Skeletal muscle tissue (tissue), 4 donors: Measurements from ENCODE around the gene MTMR11. TPM values are rescaled to one million over a fixed set of nuclear protein-coding genes. Genes with fewer than 3 reads are reported as not detected.
"Not testable (repeated sequence)": the region's sequence is repeated elsewhere in the genome, so short reads cannot be mapped to it uniquely, and the experiment has no call there.

ENCODE experiments used
- H3K27ac ChIP-seq: one replicate; pipeline ENCODE4 v1.7.0; 2013; ENCODE audit warnings: mild to moderate bottlenecking, low read depth, low read length, inconsistent platforms
- H3K27me3 ChIP-seq, 3 donors: one replicate each; pipeline ENCODE4 v1.7.0; 2013; ENCODE audit warnings: low read length in 3 of 3; ENCODE audit not compliant: control insufficient read depth in 3 of 3, insufficient read depth in 3 of 3
- H3K36me3 ChIP-seq, 3 donors: one replicate each; pipeline ENCODE4 v1.7.0; 2013; ENCODE audit warnings: low read length in 3 of 3; ENCODE audit not compliant: control insufficient read depth in 3 of 3, insufficient read depth in 3 of 3
- H3K4me1 ChIP-seq, 3 donors: one replicate each; pipeline ENCODE4 v1.7.0; 2013; ENCODE audit warnings: low read length in 3 of 3, mild to moderate bottlenecking in 3 of 3; ENCODE audit not compliant: control insufficient read depth in 3 of 3, insufficient read depth in 3 of 3
- H3K4me3 ChIP-seq, 3 donors: one replicate each; pipeline ENCODE4 v1.7.0; 2013; ENCODE audit warnings: low read length in 3 of 3
- H3K9ac ChIP-seq, 3 donors: one replicate each; pipeline ENCODE4 v1.7.0; 2013; ENCODE audit warnings: low read length in 3 of 3, mild to moderate bottlenecking in 3 of 3, moderate library complexity in 2 of 3, low read depth in 1 of 3
- H3K9me3 ChIP-seq, 3 donors: one replicate each; pipeline ENCODE4 v1.7.0; 2013; ENCODE audit warnings: low read length in 3 of 3; ENCODE audit not compliant: control insufficient read depth in 3 of 3
- total RNA-seq: library from RNA; depleted of rRNA; stranded (reverse); fragments of >200 nt; gene quantifications from one replicate; pipeline ENCODE4 v1.2.3, GENCODE V29; 2014
- donor health status: Osteomylitis.

Gene MTMR11
- total RNA-seq, 1 donor from 2014 or later: 6.8 TPM

DNA sequence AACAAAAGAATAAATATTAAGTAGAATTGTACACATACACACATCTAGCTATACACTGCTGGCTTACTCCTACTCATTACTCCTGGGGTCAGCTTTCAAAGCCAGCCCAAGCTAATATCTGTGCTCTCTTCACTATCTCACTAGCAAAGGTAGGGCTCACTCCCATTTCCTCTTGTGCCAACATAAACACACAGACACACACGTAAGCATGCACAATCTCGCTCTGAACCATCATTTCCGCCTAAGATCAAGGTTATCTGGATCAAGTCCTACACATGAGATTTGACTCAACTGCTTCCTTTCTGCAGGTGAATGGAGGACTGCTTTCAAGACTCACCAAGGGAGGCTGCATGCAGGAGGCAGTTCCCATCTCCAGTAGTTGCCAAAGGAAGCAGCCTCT lies 28.8 kb upstream of the MTMR11 start:
- no peaks in the 10 kb centered on the region for H3K27me3 ChIP-seq
- no peak overlapping the region for H3K4me3 ChIP-seq
- H3K4me1 ChIP-seq: peaks cover 0 to 3% (median 0%) of the 10 kb centered on the region in 3 donors
- H3K9me3 ChIP-seq: no peaks in the 10 kb centered on the region
- H3K27ac ChIP-seq: no peak overlapping the region
- peaks cover 35 to 61% (median 45%) of the 10 kb centered on the region in 3 donors for H3K36me3 ChIP-seq
- no peak overlapping the region for H3K9ac ChIP-seq

GRCh38 chr1:149963358-149963757 lies 26.7 kb upstream of the MTMR11 start:
- H3K27ac ChIP-seq: no peak overlapping the region
- H3K36me3 ChIP-seq: peaks cover 38 to 57% (median 51%) of the 10 kb centered on the region in 3 donors
- H3K4me1 ChIP-seq: peaks cover 0 to 3% (median 0%) of the 10 kb centered on the region in 3 donors
- no peaks in the 10 kb centered on the region for H3K9me3 ChIP-seq
- no peak overlapping the region for H3K4me3 ChIP-seq
- no peak overlapping the region for H3K9ac ChIP-seq
- H3K27me3 ChIP-seq: no peaks in the 10 kb centered on the region

- Histone ChIP-seq H3K27ac (no peak overlapping the region), H3K4me3 (no peak overlapping the region), H3K27me3 (no peaks in the 10 kb centered on the region), H3K36me3 (peaks cover 41 to 60% (median 56%) of the 10 kb centered on the region in 3 donors), H3K4me1 (peaks cover 0 to 3% (median 0%) of the 10 kb centered on the region in 3 donors), H3K9ac (no peak overlapping the region), H3K9me3 (no peaks in the 10 kb centered on the region)
These were observed 26.1 kb upstream of the MTMR11 start for GRCh38 chr1:149962736-149963135.

DNA sequence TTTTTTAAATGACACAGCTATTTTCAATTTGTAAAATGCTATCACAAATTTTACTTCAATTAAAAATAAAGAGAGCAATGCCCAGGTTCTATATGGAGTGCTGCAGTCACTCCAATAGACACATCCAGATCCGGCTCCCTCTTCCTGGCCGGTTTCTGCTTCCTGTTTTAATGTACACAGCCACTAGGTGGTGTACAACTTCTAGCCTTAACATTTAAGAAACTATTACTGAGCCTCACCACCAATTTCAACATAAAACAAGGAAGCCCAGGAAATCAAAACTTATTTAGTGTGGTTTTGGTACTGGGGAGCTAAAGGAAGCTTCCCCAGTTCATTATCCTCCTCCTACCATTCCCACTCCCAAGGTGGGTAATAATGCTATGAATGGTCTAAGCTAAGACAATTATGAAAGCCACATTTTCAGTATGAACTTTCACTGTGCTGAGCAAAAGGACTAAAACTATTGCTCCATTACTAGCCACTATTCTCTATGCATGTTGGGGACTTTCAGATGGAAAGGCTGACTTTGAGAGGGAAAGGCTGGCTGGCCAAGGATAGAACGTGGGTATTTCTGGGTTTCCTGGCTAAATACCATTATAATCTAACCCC lies 25.5 kb upstream of the MTMR11 start:
- no peaks in the 10 kb centered on the region for H3K27me3 ChIP-seq
- no peak overlapping the region for H3K27ac ChIP-seq
- H3K4me3 ChIP-seq: no peak overlapping the region
- H3K9ac ChIP-seq: no peak overlapping the region
- no peaks in the 10 kb centered on the region for H3K9me3 ChIP-seq
- peaks cover 0 to 3% (median 0%) of the 10 kb centered on the region in 3 donors for H3K4me1 ChIP-seq
- peaks cover 41 to 56% (median 53%) of the 10 kb centered on the region in 3 donors for H3K36me3 ChIP-seq

GRCh38 chr1:149957548-149957947 lies 20.9 kb upstream of the MTMR11 start:
- H3K36me3 ChIP-seq: peaks cover 17 to 28% (median 26%) of the 10 kb centered on the region in 3 donors
- not testable (repeated sequence) for H3K27ac ChIP-seq, H3K9me3 ChIP-seq, H3K27me3 ChIP-seq, H3K4me3 ChIP-seq, H3K4me1 ChIP-seq, H3K9ac ChIP-seq

- Histone ChIP-seq H3K4me3 (no peak overlapping the region), H3K27me3 (no peaks in the 10 kb centered on the region), H3K27ac (no peak overlapping the region), H3K9ac (no peak overlapping the region), H3K36me3 (peaks cover 17 to 26% (median 22%) of the 10 kb centered on the region in 3 donors), H3K4me1 (no peaks in the 10 kb centered on the region), H3K9me3 (no peaks in the 10 kb centered on the region)
These were observed 13.2 kb upstream of the MTMR11 start for GRCh38 chr1:149949911-149950310.

GRCh38 chr1:149945206-149945605 lies 8.5 kb upstream of the MTMR11 start:
- Histone ChIP-seq H3K4me3 (no peak overlapping the region), H3K4me1 (peaks cover 0 to 2% (median 0%) of the 10 kb centered on the region in 3 donors), H3K9ac (no peak overlapping the region), H3K27me3 (no peaks in the 10 kb centered on the region), H3K9me3 (no peaks in the 10 kb centered on the region), H3K27ac (no peak overlapping the region), H3K36me3 (peaks cover 32 to 40% (median 37%) of the 10 kb centered on the region in 3 donors)

DNA sequence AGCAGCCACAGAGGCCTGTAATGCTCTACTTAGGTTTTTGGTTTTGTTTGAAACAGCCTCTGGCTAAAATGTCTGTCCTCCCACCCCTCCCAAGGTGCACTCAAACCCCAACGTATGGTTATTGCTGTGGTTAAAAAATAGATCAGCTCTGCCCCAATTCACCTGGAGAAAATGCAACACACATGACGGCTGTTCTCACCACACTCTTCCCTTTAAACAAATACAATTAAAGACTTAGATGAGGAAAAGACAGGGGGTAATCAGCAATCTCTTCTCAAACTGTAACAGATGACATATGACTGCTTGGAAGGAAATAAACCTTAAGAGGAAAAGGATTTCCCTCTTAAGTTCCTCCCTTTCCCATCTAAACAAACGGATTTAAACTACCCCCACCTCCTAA lies 6.2 kb upstream of the MTMR11 start:
- H3K36me3 ChIP-seq: peaks cover 18 to 23% (median 22%) of the 10 kb centered on the region in 3 donors
- no peaks in the 10 kb centered on the region for H3K9me3 ChIP-seq
- no peaks in the 10 kb centered on the region for H3K27me3 ChIP-seq
- H3K27ac ChIP-seq: no peak overlapping the region
- H3K9ac ChIP-seq: no peak overlapping the region
- peaks cover 11 to 20% (median 14%) of the 10 kb centered on the region in 3 donors for H3K4me1 ChIP-seq
- no peak overlapping the region for H3K4me3 ChIP-seq

DNA sequence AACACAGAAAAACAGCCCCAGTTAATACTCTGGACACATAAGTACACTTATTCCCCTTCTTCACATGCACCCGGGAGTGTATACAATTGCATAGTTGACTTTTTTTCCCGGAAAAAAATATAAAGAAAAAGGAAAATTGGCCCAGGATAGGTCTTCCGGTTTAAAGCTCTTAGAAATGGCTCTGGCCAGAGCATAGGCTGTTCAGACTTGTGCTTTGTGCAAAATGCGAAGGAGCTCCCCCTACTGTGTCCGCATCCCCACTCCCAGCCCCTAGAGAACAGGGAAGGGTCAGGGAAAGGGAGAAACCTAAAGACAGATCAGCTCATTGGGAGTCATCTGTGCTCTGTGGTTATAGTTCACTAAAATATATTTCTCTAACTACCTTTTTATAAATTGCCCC lies 5.5 kb upstream of the MTMR11 start:
- Histone ChIP-seq H3K27ac (no peak overlapping the region), H3K9me3 (no peaks in the 10 kb centered on the region), H3K36me3 (peaks cover 18 to 23% (median 22%) of the 10 kb centered on the region in 3 donors)

GRCh38 chr1:149940427-149940826 lies 3.7 kb upstream of the MTMR11 start:
- no peaks in the 10 kb centered on the region for H3K9me3 ChIP-seq
- H3K27me3 ChIP-seq: no peaks in the 10 kb centered on the region
- H3K36me3 ChIP-seq: peaks cover 18 to 20% (median 19%) of the 10 kb centered on the region in 3 donors
- H3K27ac ChIP-seq: peak overlapping the region; percentile 93
- peaks cover 30 to 43% (median 31%) of the 10 kb centered on the region in 3 donors for H3K4me1 ChIP-seq
- no peak overlapping the region for H3K4me3 ChIP-seq
- no peak overlapping the region for H3K9ac ChIP-seq

More for the DNA sequence above, 5.5 kb upstream of the MTMR11 start:
- peaks cover 18 to 27% (median 21%) of the 10 kb centered on the region in 3 donors for H3K4me1 ChIP-seq
- H3K27me3 ChIP-seq: no peaks in the 10 kb centered on the region
- no peak overlapping the region for H3K9ac ChIP-seq
- no peak overlapping the region for H3K4me3 ChIP-seq
